Prostate gland (tissue), 2 donors: ENCODE results near the gene CHST1. TPM values are rescaled to one million over a fixed set of nuclear protein-coding genes. Genes with fewer than 3 reads are reported as not detected.

ENCODE experiments used
- DNase-seq: peaks from one replicate; pipeline ENCODE4 v3.0.0-alpha.2; 2019; ENCODE audit warnings: low spot score
- H3K27ac ChIP-seq, 2 donors: fragments of 200-600 bp; sonication (generic); 2 replicates each; pipeline ENCODE4 v1.5.1; 2017 to 2019
- H3K27me3 ChIP-seq: fragments of 200-600 bp; sonication (generic); replicated peaks from 2 replicates; pipeline ENCODE4 v1.5.1; 2019; ENCODE audit not compliant: insufficient read depth
- H3K36me3 ChIP-seq, 2 donors: fragments of 200-600 bp; sonication (generic); 1 replicate in 1 of 2; 2 replicates in 1 of 2; pipeline versions ENCODE4 v1.5.1 to v1.8.1; 2017 to 2019
- H3K4me1 ChIP-seq: fragments of 200-600 bp; sonication (generic); replicated peaks from 2 replicates; pipeline ENCODE4 v1.5.1; 2019
- H3K4me3 ChIP-seq, 2 donors: fragments of 200-600 bp; sonication (generic); 2 replicates each; pipeline ENCODE4 v1.5.1; 2017 to 2019
- H3K9me3 ChIP-seq: fragments of 200-600 bp; sonication (generic); 2 replicates; pipeline ENCODE4 v1.5.1; 2017
- CTCF ChIP-seq, 4 experiments: fragments of 200-600 bp in 2 of 4; fragments of 450-650 bp in 2 of 4; sonication (generic) in 2 of 4; IDR thresholded peaks; 1 replicate in 3 of 4; 2 replicates in 1 of 4; pipeline ENCODE4 v1.5.1; 2016 to 2019; ENCODE audit warnings: antibody characterized with exemption in 4 of 4, mild to moderate bottlenecking in 2 of 4, moderate library complexity in 2 of 4
- POLR2A ChIP-seq: fragments of 450-650 bp; IDR thresholded peaks from one replicate; pipeline ENCODE4 v1.6.1; 2016; ENCODE audit warnings: antibody characterized with exemption, mild to moderate bottlenecking
- POLR2AphosphoS5 ChIP-seq: sonication (generic); formaldehyde crosslinking; IDR thresholded peaks from one replicate; pipeline ENCODE4 v1.6.1; 2017; ENCODE audit warnings: antibody characterized with exemption
- WGBS: methylation state at CpG from one replicate; pipeline ENCODE4 v1.1.5; 2018; 5-methylcytosine and 5-hydroxymethylcytosine counted together
- intact Hi-C: fragments of 100-400 bp; cut with DNase I; formaldehyde crosslinking; loops from one replicate; pipeline ENCODE4 v1.14.2; 2022
- total RNA-seq, 2 donors: library from RNA; depleted of rRNA; stranded (reverse); fragments of >200 nt; gene quantifications; one replicate each; pipeline ENCODE4 v1.1.0, GENCODE V29; 2016

The CHST1 gene
- total RNA-seq = 1 to 10 TPM in 1 of 2 donors, under 1 TPM in 1; 0.32 to 4.4 TPM

- Histone ChIP-seq H3K4me3 (peak within 1 kb of the TSS; percentile 46 to 56), H3K27me3 (no peaks in the 10 kb centered on the region), H3K9me3 (no peaks in the 10 kb centered on the region), H3K36me3 (no peaks in the 10 kb centered on the region), H3K27ac (peak within 1 kb of the TSS; percentile 22 to 31), H3K4me1 (peaks cover 3% of the 10 kb centered on the region)
- peak; percentile 18 for TF ChIP-seq POLR2A
- TF ChIP-seq CTCF (IDR thresholded peaks at IDR 0.05) = no peak
- WGBS = 0% methylated on average over 29 of the region's 96 CpGs
- intact Hi-C loops = no loop called here
- peak; percentile 21 for DNase-seq
Observed at GRCh38 chr11:45665206-45665932, at the start of gene CHST1. Gene CHST1, minus strand, starts transcription at chr11:45665622. Its CDS starts 14,699 bp downstream, at chr11:45650923.

- DNase-seq = no peak
- TF ChIP-seq CTCF (IDR thresholded peaks at IDR 0.05) (no peak), POLR2A (no peak), POLR2AphosphoS5 (no peak)
- Histone ChIP-seq H3K27ac (no peak overlapping the region), H3K9me3 (no peaks in the 10 kb centered on the region), H3K36me3 (no peaks in the 10 kb centered on the region), H3K4me1 (no peaks in the 10 kb centered on the region), H3K4me3 (no peak overlapping the region), H3K27me3 (no peaks in the 10 kb centered on the region)
- intact Hi-C loops = no loop called here
- 71% methylated on average over 2 of the region's 2 CpGs for WGBS
Observed at GRCh38 chr11:45713573-45713972, 48.2 kb upstream of the CHST1 start.

GRCh38 chr11:45710561-45710960 lies 45.1 kb upstream of the CHST1 start:
- DNase-seq = no peak
- TF ChIP-seq CTCF (IDR thresholded peaks at IDR 0.05) (no peak), POLR2A (no peak), POLR2AphosphoS5 (no peak)
- no peak overlapping the region for H3K27ac ChIP-seq
- no peaks in the 10 kb centered on the region for H3K36me3 ChIP-seq
- H3K27me3 ChIP-seq = no peaks in the 10 kb centered on the region
- intact Hi-C loops = no loop called here
- 64% methylated on average over 1 of the region's 1 CpG for WGBS
- H3K4me1 ChIP-seq = no peaks in the 10 kb centered on the region
- no peaks in the 10 kb centered on the region for H3K9me3 ChIP-seq
- H3K4me3 ChIP-seq = no peak overlapping the region

GRCh38 chr11:45708887-45709663 lies 43.7 kb upstream of the CHST1 start:
- Histone ChIP-seq H3K9me3 (no peaks in the 10 kb centered on the region), H3K4me1 (no peaks in the 10 kb centered on the region), H3K27ac (no peak overlapping the region), H3K36me3 (no peaks in the 10 kb centered on the region), H3K4me3 (no peak overlapping the region), H3K27me3 (no peaks in the 10 kb centered on the region)
- intact Hi-C loops = no loop called here
- WGBS = 66% methylated on average over 6 of the region's 6 CpGs
- DNase-seq = no peak
- TF ChIP-seq POLR2A (no peak), POLR2AphosphoS5 (no peak), CTCF (IDR thresholded peaks at IDR 0.05) (no peak)
